Fibroblast of skin of right quadriceps (primary cell): ENCODE measurements around the gene ADGRB2.

Source experiments
- DNase-seq: peaks from one replicate; pipeline ENCODE4 v3.0.0-alpha.2; 2013

Gene ADGRB2

GRCh38 chr1:31745096-31745945 lies 18.8 kb downstream of the ADGRB2 start:
- DNase-seq = peak; percentile 58

- DNase-seq = no peak
Observed at GRCh38 chr1:31744165-31744888, 19.8 kb downstream of the ADGRB2 start.

- DNase-seq = no peak
Observed at GRCh38 chr1:31742462-31743212, 21.5 kb downstream of the ADGRB2 start.

GRCh38 chr1:31739346-31739745 lies 24.8 kb downstream of the ADGRB2 start:
- no peak for DNase-seq

- DNase-seq = no peak
Observed at GRCh38 chr1:31736675-31737074, 27.5 kb downstream of the ADGRB2 start.

- DNase-seq = no peak
Observed at GRCh38 chr1:31735571-31735970, 28.6 kb downstream of the ADGRB2 start.

GRCh38 chr1:31734582-31735107 lies 29.5 kb downstream of the ADGRB2 start:
- no peak for DNase-seq

GRCh38 chr1:31733389-31734219 lies 30.5 kb downstream of the ADGRB2 start:
- DNase-seq = no peak

- no peak for DNase-seq
Observed at GRCh38 chr1:31732751-31733289, 31.3 kb downstream of the ADGRB2 start.

- DNase-seq = no peak
Observed at GRCh38 chr1:31732343-31732742, 31.8 kb downstream of the ADGRB2 start.

GRCh38 chr1:31731049-31731565 lies 33.0 kb downstream of the ADGRB2 start:
- no peak for DNase-seq

GRCh38 chr1:31730336-31731048 lies 33.6 kb downstream of the ADGRB2 start:
- DNase-seq = no peak

GRCh38 chr1:31727849-31728248 lies 36.3 kb downstream of the ADGRB2 start:
- no peak for DNase-seq

GRCh38 chr1:31727195-31727594 lies 36.9 kb downstream of the ADGRB2 start:
- DNase-seq = no peak

- no peak for DNase-seq
Observed at GRCh38 chr1:31726715-31727114, 37.4 kb downstream of the ADGRB2 start.

GRCh38 chr1:31725777-31726535 lies 38.2 kb downstream of the ADGRB2 start:
- no peak for DNase-seq

GRCh38 chr1:31725134-31725533 lies 39.0 kb downstream of the ADGRB2 start:
- no peak for DNase-seq

- peak; percentile 86 for DNase-seq
Observed at GRCh38 chr1:31723828-31724359, 40.2 kb downstream of the ADGRB2 start.

GRCh38 chr1:31718327-31718897 lies 45.7 kb downstream of the ADGRB2 start:
- no peak for DNase-seq

GRCh38 chr1:31717341-31717740 lies 46.8 kb downstream of the ADGRB2 start:
- no peak for DNase-seq
